Measurements from ENCODE around the gene LCA5.

DNA sequence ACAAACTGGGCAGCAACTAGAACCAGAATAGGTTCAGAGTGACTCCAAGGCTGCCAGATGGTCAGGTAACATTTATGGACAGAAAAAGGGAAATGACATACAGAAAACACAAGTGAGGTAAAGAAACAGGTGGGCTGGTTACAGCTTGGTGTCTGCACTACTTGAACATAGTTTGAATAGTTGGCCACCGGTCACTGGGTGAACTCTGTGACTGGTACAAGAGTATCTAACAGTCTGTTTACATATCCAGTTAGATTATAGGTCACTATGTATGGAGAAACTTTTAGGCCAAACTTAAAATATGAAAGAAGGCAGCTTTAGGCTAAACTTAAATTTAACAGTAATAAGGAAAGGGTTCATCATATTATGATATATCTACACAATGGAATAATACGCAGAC, 32.9 kb downstream of the LCA5 start:
- TF ChIP-seq, protein P1, sequence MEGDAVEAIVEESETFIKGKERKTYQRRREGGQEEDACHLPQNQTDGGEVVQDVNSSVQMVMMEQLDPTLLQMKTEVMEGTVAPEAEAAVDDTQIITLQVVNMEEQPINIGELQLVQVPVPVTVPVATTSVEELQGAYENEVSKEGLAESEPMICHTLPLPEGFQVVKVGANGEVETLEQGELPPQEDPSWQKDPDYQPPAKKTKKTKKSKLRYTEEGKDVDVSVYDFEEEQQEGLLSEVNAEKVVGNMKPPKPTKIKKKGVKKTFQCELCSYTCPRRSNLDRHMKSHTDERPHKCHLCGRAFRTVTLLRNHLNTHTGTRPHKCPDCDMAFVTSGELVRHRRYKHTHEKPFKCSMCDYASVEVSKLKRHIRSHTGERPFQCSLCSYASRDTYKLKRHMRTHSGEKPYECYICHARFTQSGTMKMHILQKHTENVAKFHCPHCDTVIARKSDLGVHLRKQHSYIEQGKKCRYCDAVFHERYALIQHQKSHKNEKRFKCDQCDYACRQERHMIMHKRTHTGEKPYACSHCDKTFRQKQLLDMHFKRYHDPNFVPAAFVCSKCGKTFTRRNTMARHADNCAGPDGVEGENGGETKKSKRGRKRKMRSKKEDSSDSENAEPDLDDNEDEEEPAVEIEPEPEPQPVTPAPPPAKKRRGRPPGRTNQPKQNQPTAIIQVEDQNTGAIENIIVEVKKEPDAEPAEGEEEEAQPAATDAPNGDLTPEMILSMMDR (IDR thresholded peaks at IDR 0.05; ENCODE audit: borderline replicate concordance, extremely low read depth, low read length, poor library complexity, severe bottlenecking), result no peak
- TF ChIP-seq EZH2 (IDR thresholded peaks at IDR 0.05; ENCODE audit: borderline replicate concordance, low read depth, low read length, severe bottlenecking), result no peak
